Suprapubic skin (tissue), 4 donors: Measurements from ENCODE around the gene CLDND1. TPM values are rescaled to one million over a fixed set of nuclear protein-coding genes. Genes with fewer than 3 reads are reported as not detected.

ENCODE experiments used
- DNase-seq, 2 donors: peaks; one replicate each; pipeline ENCODE4 v3.0.0-alpha.2; 2019; ENCODE audit warnings: low spot score in 2 of 2
- H3K27ac ChIP-seq: fragments of 200-600 bp; sonication (generic); one replicate; pipeline ENCODE4 v1.5.1; 2019
- H3K27me3 ChIP-seq: fragments of 200-600 bp; sonication (generic); one replicate; pipeline ENCODE4 v1.5.1; 2019
- H3K36me3 ChIP-seq: fragments of 200-600 bp; sonication (generic); one replicate; pipeline ENCODE4 v1.5.1; 2019
- H3K4me1 ChIP-seq: fragments of 200-600 bp; sonication (generic); one replicate; pipeline ENCODE4 v1.5.1; 2019
- H3K4me3 ChIP-seq: fragments of 200-600 bp; sonication (generic); one replicate; pipeline ENCODE4 v1.5.1; 2019; ENCODE audit warnings: mild to moderate bottlenecking
- H3K9me3 ChIP-seq: fragments of 200-600 bp; sonication (generic); one replicate; pipeline ENCODE4 v1.5.1; 2019
- EP300 ChIP-seq: sonication (generic); formaldehyde crosslinking; IDR thresholded peaks from one replicate; pipeline ENCODE4 v1.6.1; 2017; ENCODE audit warnings: antibody characterized with exemption
- POLR2A ChIP-seq, 2 donors: fragments of 450-650 bp; IDR thresholded peaks; one replicate each; pipeline ENCODE4 v1.6.1; 2017; ENCODE audit warnings: antibody characterized with exemption in 2 of 2, mild to moderate bottlenecking in 2 of 2, moderate library complexity in 2 of 2
- POLR2AphosphoS5 ChIP-seq, 3 donors: sonication (generic); formaldehyde crosslinking; IDR thresholded peaks; one replicate each; pipeline ENCODE4 v1.6.1; 2017; ENCODE audit warnings: antibody characterized with exemption in 3 of 3
- WGBS: methylation state at CpG from one replicate; pipeline ENCODE4 v1.1.5; 2018; 5-methylcytosine and 5-hydroxymethylcytosine counted together
- total RNA-seq, 4 donors: library from RNA; depleted of rRNA; stranded (reverse); fragments of >200 nt; gene quantifications; one replicate each; pipeline ENCODE4 v1.1.0, GENCODE V29; 2016
- TF ChIP-seq, protein P1 (sequence below), 2 donors: fragments of 200-600 bp in 1 of 2; fragments of 450-650 bp in 1 of 2; sonication (generic) in 1 of 2; IDR thresholded peaks; one replicate each; pipeline ENCODE4 v1.5.1; 2016 to 2019; ENCODE audit warnings: antibody characterized with exemption in 2 of 2, mild to moderate bottlenecking in 1 of 2, moderate library complexity in 1 of 2

CLDND1 gene
- total RNA-seq, 4 donors from 2014 or later = 137 to 319 (median 159) TPM

DNA sequence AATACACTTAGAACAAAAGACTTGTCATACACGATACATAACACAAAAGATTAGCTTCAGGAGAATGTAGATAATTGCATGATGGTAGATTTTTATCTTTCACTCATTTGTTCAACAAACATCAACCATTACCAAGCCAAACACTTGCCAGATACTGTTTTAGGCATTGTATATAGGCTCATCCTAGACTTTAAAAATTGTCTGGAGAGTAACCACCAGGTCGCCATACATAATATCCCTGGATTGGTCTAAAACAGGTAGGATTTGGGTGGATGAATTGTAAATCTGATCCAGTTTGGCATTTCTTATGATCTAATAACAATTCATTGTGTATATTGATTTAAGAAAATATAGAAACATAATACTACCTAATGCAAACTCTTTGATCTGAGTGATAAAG lies 31.9 kb upstream of the CLDND1 start:
- Histone ChIP-seq H3K27ac (no peak overlapping the region), H3K4me3 (no peak overlapping the region), H3K4me1 (no peaks in the 10 kb centered on the region), H3K27me3 (no peaks in the 10 kb centered on the region), H3K9me3 (no peaks in the 10 kb centered on the region), H3K36me3 (no peaks in the 10 kb centered on the region)
- 86% methylated on average over 2 of the region's 2 CpGs for WGBS
- TF ChIP-seq POLR2AphosphoS5 (IDR thresholded peaks at IDR 0.05) (no peak), POLR2A (IDR thresholded peaks at IDR 0.05) (no peak), EP300 (no peak)
- TF ChIP-seq, protein P1, sequence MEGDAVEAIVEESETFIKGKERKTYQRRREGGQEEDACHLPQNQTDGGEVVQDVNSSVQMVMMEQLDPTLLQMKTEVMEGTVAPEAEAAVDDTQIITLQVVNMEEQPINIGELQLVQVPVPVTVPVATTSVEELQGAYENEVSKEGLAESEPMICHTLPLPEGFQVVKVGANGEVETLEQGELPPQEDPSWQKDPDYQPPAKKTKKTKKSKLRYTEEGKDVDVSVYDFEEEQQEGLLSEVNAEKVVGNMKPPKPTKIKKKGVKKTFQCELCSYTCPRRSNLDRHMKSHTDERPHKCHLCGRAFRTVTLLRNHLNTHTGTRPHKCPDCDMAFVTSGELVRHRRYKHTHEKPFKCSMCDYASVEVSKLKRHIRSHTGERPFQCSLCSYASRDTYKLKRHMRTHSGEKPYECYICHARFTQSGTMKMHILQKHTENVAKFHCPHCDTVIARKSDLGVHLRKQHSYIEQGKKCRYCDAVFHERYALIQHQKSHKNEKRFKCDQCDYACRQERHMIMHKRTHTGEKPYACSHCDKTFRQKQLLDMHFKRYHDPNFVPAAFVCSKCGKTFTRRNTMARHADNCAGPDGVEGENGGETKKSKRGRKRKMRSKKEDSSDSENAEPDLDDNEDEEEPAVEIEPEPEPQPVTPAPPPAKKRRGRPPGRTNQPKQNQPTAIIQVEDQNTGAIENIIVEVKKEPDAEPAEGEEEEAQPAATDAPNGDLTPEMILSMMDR (IDR thresholded peaks at IDR 0.05) = no peak
- DNase-seq = no peak

DNA sequence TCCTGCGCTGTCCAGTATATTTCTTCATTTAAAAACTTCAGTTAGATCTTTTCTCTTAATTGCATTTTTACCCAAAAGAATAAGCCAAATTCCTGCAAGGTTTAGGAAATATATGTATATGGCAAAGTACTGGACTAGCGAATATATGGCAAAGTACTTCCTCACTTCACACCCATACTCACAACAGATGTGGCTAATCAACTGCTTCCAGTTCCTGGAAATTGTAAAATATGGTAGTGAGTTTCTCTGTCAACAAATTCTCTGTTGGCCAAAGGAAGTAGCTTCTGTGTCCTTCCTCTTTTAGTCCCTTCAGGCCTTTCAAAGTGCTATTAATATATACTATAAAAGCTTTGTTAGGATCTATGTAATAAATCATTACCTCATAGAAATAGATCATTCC lies 31.1 kb upstream of the CLDND1 start:
- H3K27ac ChIP-seq = no peak overlapping the region
- DNase-seq = no peak
- TF ChIP-seq EP300 (no peak), POLR2AphosphoS5 (IDR thresholded peaks at IDR 0.05) (no peak), POLR2A (IDR thresholded peaks at IDR 0.05) (no peak)
- TF ChIP-seq, protein P1 (IDR thresholded peaks at IDR 0.05) = no peak

DNA sequence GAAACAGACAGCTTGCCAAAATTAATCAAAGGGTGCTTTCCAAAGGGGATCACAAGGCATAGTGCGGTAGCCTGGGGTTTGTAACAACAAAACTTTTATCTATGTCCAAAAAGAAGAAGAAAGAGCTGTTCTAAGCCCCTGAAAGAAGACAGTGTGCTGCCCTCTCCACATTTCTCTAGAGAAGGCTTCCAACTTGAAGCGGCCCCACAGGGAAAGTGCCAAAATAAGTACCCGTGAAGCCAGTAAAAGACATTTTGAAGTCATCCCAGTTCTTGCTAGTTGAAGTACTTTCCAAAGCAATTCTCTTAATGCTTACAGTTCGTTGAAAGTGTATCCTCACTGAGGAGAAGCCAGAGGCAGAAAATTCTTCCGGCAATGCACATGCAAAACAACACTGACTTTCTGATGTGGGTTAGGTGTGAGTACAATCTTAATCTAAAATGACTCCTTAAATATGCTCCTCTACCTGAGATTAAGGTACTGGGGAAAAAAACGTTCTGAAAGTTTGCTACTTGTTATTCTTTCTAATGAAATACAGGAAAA lies 30.4 kb upstream of the CLDND1 start:
- Histone ChIP-seq H3K27ac (no peak overlapping the region), H3K36me3 (no peaks in the 10 kb centered on the region), H3K4me3 (no peak overlapping the region), H3K9me3 (no peaks in the 10 kb centered on the region), H3K4me1 (no peaks in the 10 kb centered on the region), H3K27me3 (peaks cover 5% of the 10 kb centered on the region)
- 37% methylated on average over 6 of the region's 6 CpGs for WGBS
- TF ChIP-seq EP300 (no peak), POLR2A (IDR thresholded peaks at IDR 0.05) (no peak), POLR2AphosphoS5 (IDR thresholded peaks at IDR 0.05) (no peak)
- TF ChIP-seq, protein P1 (IDR thresholded peaks at IDR 0.05) = no peak
- no peak for DNase-seq

More for the DNA sequence above, 31.1 kb upstream of the CLDND1 start:
- Histone ChIP-seq H3K36me3 (no peaks in the 10 kb centered on the region), H3K4me3 (no peak overlapping the region), H3K27me3 (peaks cover 5% of the 10 kb centered on the region), H3K4me1 (no peaks in the 10 kb centered on the region), H3K9me3 (no peaks in the 10 kb centered on the region)
- WGBS = 81% methylated on average over 2 of the region's 2 CpGs

DNA sequence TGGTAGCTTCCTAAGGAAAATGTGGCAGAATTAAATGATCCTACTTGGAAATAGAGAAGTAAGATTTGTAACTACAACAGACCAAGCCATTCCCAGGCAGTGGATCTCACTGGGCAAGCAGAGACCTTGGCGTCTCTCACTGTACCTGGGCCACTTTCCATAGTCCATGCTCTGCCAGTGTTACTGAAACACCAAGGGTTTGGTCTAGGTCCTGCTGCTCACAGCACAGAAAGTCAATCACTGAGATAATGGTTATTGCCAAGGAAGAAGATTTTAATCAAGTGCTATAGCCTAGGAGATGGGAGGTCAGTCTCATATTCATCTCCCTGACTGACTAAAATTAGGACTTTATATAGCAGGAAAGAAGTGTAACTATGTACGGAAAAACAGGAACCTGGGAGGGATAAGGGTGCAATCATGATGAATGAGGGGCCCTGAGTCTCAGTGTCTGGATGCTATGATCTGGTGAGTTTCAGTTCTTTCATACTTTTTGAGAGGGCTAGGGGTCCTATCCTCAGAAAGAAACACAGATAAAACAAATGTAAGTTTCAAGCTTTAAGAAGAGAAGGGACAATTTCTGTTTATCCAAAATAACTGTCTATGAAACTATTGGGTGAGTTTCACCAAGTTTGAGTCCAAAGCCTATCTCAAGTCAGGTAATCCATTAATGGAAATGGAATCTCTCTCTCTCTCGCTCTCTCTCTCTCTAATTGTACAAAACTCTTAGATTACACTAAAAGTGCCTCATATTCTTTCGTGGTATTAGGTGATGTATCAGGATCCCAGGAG lies 29.7 kb upstream of the CLDND1 start:
- H3K27me3 ChIP-seq = peaks cover 5% of the 10 kb centered on the region
- TF ChIP-seq, protein P1 (IDR thresholded peaks at IDR 0.05) = no peak
- TF ChIP-seq EP300 (no peak), POLR2AphosphoS5 (IDR thresholded peaks at IDR 0.05) (no peak), POLR2A (IDR thresholded peaks at IDR 0.05) (no peak)
- H3K4me3 ChIP-seq = no peak overlapping the region
- H3K9me3 ChIP-seq = no peaks in the 10 kb centered on the region
- 73% methylated on average over 4 of the region's 4 CpGs for WGBS
- H3K4me1 ChIP-seq = no peaks in the 10 kb centered on the region
- no peak overlapping the region for H3K27ac ChIP-seq
- DNase-seq = no peak
- no peaks in the 10 kb centered on the region for H3K36me3 ChIP-seq

DNA sequence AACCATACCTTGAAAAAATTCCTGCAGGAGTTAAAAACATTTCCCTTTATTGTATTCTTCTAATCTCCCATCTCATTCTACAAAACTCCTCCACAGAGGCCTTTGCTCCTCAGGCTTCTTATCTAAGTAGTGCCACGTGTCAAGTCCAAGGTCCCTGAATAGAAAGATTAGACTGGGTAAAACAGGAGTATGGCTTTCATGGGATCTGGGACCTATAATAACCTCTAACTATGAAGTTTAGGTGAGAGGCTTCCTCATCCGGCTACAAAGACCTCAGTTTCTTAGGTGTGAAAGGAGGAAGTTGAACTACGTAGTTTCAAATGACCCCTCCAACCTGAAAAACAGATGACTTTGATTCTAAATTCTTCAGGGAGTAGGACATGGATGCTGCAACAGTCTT lies 29.1 kb upstream of the CLDND1 start:
- DNase-seq = no peak
- H3K36me3 ChIP-seq = no peaks in the 10 kb centered on the region
- H3K9me3 ChIP-seq = no peaks in the 10 kb centered on the region
- H3K27me3 ChIP-seq = peaks cover 5% of the 10 kb centered on the region
- H3K4me3 ChIP-seq = no peak overlapping the region
- no peak overlapping the region for H3K27ac ChIP-seq
- H3K4me1 ChIP-seq = no peaks in the 10 kb centered on the region
- 74% methylated on average over 3 of the region's 3 CpGs for WGBS
- TF ChIP-seq POLR2A (IDR thresholded peaks at IDR 0.05) = no peak
- TF ChIP-seq EP300 = no peak
- TF ChIP-seq POLR2AphosphoS5 (IDR thresholded peaks at IDR 0.05) = no peak
- TF ChIP-seq, protein P1 (IDR thresholded peaks at IDR 0.05) = no peak
